22Rv1 (cell line): ENCODE data around the gene ZNF302.

ENCODE experiments used
- ZFX ChIP-seq: fragments of 450-650 bp; IDR thresholded peaks from 2 replicates; pipeline ENCODE4 v1.6.1; 2017; ENCODE audit warnings: antibody characterized with exemption, borderline replicate concordance
- TF ChIP-seq, protein P1 (sequence below): fragments of 450-650 bp; IDR thresholded peaks from 2 replicates; pipeline ENCODE4 v1.5.1; 2017; ENCODE audit warnings: mild to moderate bottlenecking

GRCh38 chr19:34692549-34692948 is 15.1 kb downstream of the ZNF302 start:
- TF ChIP-seq, protein P1, sequence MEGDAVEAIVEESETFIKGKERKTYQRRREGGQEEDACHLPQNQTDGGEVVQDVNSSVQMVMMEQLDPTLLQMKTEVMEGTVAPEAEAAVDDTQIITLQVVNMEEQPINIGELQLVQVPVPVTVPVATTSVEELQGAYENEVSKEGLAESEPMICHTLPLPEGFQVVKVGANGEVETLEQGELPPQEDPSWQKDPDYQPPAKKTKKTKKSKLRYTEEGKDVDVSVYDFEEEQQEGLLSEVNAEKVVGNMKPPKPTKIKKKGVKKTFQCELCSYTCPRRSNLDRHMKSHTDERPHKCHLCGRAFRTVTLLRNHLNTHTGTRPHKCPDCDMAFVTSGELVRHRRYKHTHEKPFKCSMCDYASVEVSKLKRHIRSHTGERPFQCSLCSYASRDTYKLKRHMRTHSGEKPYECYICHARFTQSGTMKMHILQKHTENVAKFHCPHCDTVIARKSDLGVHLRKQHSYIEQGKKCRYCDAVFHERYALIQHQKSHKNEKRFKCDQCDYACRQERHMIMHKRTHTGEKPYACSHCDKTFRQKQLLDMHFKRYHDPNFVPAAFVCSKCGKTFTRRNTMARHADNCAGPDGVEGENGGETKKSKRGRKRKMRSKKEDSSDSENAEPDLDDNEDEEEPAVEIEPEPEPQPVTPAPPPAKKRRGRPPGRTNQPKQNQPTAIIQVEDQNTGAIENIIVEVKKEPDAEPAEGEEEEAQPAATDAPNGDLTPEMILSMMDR, result no peak
- no peak for TF ChIP-seq ZFX
